NCI-H2029 treated with DMSO at 0.1 percent for 48 hours (cell line): Measurements from ENCODE around the gene MIOS.
A peak's percentile ranks its signal among the peaks of the same experiment; 100 is the strongest.
"Not testable (repeated sequence)": the region's sequence is repeated elsewhere in the genome, so short reads cannot be mapped to it uniquely, and the experiment has no call there.

ENCODE experiments used
- DNase-seq: peaks from one replicate; lab custom pipeline; 2025; lab: John Stamatoyannopoulos, UW

MIOS gene

DNA sequence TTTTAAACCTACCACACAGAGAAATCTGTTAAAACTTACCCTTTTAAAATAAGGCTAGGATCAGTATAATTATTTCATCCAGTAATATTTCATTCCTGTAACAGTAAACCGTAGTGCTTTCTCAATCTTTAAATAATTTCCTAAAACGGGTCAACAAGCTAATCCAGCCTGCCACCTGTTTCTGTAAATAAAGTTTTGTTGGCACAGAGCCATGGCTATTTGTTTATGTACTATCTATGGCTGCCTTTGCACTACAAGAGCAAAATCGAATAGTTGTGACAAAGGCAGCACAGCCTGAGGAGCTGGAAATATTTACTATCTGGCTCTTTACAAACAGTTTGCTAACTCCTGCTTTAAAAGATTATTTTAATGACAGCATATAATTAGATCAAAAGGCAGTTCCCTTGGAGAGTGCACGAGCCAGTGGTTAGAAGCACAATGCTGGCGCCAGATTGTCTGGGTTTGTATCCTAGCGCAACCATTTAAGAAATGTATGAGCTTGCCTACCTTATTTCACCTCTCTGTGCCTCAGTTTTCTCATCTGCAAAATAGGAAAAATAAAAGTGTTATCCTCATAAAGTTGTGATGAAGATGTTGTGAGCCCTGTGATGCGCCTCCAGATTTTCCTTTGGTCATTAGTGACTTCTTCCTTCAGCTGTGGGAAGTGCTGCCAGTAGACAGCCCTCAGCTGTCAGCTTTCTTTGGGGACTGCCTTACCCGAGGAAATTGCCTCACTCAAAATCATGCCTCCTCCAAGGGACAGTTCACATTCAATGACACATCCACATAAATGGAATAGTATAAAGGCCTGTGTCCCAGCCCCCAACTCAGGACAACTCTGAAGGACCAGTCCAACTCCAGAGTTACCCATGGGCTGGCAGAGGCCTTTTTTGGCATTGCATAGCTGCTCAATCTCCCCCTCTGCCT lies 11.8 kb upstream of the MIOS start:
- DNase-seq, result peak; percentile 51

DNA sequence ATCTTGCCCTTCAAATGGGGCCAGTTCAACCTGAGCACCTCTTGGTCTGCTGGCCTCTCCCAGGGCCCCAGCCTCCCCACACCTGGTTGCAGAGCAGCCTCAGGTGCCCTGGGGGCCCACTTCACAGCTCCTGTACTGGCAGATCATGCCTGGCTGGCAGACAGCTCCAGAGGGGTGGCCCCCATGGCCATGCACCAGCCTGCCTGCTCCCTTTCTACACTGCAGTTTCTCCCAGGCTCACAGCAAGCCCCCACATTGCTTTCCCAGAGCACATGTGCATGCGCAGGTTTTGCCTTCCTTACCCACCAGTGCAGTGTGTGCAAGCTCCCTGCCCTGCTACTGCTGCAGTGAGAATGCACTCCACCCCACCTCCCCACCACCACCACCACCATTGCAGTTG lies 9.8 kb upstream of the MIOS start:
- DNase-seq, result no peak

GRCh38 chr7:7557252-7557651 lies 9.4 kb upstream of the MIOS start:
- DNase-seq, result no peak

GRCh38 chr7:7561591-7561990 lies 5.1 kb upstream of the MIOS start:
- DNase-seq, result not testable (repeated sequence)

DNA sequence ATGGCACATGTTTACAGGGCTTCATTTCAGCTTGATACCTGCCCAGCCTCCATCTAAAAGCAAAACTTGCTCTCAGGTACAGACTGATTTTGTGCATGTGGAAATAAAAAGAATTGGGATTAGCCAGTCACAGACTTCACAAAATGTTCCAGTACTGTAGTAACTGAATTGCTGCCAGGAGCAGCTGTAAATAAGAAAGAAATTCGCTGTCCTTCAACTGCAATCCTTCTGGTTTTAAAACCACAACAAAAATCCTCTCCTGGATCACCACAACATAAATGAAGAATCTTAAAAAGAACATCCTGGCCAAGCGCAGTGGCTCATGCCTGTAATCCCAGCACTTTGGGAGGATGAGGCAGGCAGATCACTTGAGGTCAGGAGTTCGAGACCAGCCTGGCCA lies 3.9 kb upstream of the MIOS start:
- DNase-seq, result no peak

- DNase-seq, result no peak
These were observed 3.4 kb upstream of the MIOS start for GRCh38 chr7:7563269-7563668.

GRCh38 chr7:7563813-7564212 lies 2.9 kb upstream of the MIOS start:
- no peak for DNase-seq

DNA sequence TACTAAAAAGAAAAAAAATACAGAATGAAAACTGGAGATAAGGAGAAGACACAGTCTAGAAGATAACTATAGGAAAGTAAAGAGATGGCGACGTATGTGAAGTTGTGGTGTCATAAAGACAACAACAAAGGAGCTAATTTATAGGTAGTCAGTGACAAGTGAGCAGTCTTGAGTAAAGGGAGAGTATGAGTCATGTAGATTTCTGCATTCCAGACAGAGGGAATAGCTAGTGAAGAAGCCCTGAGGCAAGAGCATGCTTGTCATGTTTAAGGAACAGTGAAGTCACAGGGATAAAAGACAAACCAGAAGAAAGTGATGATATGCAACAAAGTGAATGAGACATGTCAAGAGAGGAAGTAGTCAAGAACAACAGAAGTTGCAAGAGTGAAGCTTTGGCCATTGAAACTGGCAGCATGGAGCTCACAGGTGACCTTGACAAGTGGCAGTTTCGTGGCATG lies 2.3 kb upstream of the MIOS start:
- DNase-seq, result no peak

DNA sequence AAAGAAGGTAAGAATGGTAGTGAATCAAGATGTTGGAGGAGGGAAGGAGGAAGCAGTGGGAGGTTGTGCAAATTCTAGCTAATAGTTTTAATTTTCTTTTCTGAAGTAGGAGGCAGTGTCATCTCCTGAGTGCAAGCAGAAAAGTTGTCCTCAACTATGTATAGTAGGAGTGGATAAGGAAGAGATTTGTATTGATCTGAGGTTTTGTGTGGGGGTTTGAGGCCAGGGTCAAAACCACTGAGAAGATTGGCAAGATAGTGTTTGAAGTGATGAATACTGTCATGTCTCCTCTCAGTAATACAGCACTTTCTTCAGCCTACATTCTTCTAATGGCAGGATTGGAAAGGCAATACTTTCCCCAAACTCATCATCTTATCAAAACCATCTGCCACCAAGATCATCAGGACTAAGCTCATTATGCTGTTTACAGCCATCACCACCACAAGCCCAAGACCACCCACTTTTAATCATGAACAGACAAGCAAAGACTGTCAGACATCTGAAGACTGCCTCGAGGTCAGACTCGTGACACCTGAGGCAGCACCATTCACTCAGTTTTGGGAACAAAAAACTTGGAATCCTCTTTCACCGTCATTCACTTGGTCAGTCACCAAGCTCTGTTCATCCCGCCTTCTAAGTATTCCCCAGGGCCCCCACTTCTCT lies 1.5 kb upstream of the MIOS start:
- no peak for DNase-seq

DNA sequence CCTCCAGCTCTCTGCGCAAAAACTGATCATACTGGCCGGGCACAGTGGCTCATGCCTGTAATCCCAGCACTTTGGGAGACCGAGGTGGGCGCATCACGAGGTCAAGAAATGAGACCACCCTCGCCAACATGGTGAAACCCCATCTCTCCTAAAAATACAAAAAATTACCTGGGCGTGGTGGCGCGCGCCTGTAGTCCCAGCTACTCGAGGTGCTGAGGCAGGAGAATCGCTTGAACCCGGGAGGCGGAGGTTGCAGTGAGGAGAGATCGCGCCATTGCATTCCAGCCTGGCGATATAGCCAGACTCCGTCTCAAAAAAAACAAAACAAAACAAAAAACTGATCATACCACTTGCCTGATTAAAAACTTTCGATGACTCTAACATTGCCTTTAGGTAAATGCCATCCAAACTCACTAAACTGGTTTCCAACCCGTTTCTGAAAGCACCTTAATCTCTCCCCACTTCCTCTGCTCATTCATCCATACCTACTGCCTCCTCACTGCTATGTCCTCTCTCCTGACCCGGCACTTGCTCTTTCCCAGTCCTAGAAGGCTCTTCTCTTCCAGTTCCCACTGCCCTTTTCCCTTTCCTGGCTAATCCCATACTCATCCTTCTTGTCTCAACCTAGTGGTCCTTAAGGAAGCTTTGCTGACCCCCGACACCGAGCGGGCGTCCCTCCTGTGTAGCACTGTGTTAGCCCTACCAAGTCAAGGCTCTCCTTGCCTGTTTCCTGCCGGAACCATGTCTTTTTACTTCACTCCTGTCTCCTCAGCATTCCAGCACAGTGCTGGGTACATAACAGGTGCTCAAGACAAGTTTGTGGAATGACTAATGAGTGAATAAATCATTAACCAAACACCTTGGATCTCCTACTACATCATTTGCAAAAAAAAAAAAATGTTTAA lies 686 bp upstream of the MIOS start:
- no peak for DNase-seq

GRCh38 chr7:7567898-7568531 lies 1.3 kb downstream of the MIOS start:
- DNase-seq, result no peak

DNA sequence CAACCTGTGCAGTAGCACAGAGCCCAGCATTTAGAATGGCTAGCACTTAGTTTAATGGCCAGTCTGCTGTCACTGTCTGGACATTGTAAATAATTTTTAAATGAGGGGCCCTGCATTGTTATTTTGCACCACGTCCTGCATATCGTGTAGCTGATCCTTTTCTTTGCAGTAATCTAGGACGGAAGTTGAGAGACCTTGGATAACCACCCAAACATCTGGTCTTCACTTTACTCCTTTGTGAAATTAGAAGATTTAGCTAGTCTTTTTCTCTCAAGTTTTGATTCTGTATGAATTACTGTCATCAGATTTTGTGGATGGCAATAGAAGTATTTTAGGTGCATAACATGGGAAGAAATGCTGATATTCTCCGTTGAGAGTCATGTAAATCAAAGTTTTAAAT lies 1.9 kb downstream of the MIOS start:
- no peak for DNase-seq

DNA sequence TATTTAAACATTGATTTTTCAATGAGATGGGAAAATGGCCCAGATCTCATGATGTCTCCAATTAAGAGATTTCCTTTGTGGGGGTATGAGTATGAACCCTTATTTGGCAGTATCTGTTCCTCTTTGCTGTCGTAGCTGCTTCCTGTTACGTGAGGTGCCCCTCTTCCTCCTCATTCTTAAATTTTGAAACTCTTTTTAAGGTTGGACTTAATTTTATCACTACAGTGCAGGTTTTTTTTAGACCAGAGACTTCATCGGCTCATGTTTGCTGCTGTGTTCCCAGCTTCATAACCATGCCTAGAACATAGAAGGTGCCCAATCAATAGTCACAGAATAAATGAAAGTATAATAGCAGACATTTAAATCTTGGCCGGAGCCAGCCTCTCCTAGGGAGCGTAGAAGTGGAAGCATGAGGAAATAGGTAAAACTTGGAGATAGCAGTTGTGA lies 2.4 kb downstream of the MIOS start:
- no peak for DNase-seq

DNA sequence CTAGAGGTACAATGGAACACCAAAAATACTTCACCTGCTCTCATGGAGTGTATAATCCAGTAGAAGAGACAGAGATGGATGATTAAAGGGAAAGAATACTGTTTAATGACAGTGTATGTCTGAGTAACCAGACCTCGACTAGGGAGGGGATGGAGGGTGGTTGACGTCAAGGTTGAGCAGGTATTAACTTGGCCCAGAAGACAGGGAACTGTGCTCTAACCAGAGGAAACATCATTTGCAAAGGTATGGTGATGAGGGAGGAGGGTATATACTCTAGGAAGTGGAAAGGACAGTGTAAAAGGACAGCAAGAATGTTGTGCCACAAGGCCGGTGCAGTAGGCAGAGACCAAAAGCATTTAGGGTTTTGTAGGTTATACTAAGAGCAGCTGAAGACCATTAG lies 2.9 kb downstream of the MIOS start:
- no peak for DNase-seq

- DNase-seq, result no peak
These were observed 3.9 kb downstream of the MIOS start for GRCh38 chr7:7570584-7570983.

DNA sequence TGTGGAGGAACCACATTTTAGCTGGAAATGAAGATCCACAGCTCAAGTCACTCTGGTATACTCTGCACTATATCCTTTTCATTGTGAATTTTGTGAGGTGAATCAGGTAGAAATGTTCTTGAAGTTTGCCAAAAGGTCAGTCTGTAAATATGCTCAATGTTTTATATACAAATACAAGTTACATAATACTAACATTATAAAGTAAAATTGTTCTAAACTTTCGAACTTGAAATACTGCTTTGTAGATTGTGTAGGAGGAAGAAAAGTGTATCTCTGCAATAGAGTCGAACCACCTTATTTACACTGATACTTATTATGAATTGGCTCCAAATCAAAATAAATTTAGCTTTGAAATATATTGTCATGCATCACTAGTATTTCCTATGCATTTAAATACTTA lies 7.0 kb downstream of the MIOS start:
- no peak for DNase-seq

- DNase-seq, result no peak
These were observed 9.7 kb downstream of the MIOS start for GRCh38 chr7:7576344-7576743.

- no peak for DNase-seq
These were observed 11.2 kb downstream of the MIOS start for GRCh38 chr7:7577888-7578287.

DNA sequence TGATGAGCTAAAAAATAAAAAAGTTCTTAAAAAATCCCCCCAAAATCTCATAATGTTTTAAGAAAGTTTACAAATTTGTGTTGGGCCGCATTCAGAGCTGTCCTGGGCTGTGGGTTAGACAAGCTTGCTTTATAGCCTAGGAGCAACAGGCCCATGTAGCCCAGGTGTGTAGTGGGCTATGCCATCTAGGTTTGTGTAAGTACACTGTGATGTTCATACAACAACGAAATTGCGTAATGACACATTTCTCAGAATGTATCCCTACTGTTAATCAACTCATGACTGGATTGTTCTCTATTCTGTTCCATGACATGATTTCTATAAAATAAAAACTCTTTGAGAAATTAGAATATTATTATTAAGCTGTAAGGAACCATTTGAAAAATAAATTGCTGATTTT lies 13.0 kb downstream of the MIOS start:
- DNase-seq, result no peak

DNA sequence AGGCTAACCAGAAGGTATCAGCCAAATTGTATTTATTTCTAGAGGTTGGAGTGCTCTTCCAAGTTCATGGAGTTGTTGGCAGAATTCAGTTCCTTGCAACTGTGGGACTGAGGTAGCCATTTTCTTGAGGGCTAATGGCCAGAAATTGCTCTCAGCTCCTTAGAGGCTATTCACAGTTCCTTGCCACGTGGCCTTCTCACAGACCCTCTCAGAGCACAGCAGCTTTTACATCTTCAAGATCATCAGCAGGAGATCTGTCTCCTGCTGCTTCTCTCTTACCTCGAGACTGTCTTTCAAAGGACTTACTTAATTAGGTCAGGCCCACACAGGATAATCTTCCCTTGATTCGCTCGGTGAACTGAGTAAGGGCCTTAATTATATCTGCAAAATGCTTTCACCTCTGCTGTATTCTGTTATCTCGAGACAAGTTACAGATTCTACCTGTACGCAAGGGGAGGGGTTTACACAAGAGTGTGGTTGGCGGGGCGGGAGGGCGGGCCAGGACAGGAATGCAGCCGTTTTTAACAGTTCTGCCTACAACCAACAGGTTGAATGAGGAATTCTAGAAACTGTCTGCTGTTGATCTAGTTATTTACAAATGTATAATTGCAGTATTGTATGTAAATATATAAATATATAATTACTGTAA lies 15.0 kb downstream of the MIOS start:
- no peak for DNase-seq

DNA sequence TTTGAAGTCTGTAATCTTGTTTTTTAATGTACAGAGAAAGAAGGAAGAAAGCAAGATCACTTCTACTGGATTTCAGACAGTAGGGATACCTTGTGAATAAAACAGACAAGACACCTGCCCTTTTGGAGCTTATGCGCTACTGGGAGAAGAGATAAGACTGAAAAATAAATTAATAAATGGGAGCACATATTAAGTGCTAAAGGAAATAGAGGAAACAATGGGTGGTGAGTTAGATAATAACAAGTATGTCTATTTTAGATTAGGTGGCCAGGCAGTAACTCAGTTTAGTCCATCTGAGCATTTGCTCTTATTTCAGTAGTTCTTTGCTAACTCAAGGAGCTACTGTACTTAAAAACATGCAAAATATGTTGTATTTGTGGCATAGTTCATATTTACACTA lies 15.9 kb downstream of the MIOS start:
- DNase-seq, result no peak
